GM18951 (cell line): ENCODE results near the gene ST8SIA1.
"Not testable (repeated sequence)": the region's sequence is repeated elsewhere in the genome, so short reads cannot be mapped to it uniquely, and the experiment has no call there.

Source experiments
- POLR2A ChIP-seq: IDR thresholded peaks from 4 replicates; pipeline ENCODE4 v1.6.1; 2011; ENCODE audit warnings: mild to moderate bottlenecking; ENCODE audit not compliant: insufficient read length, insufficient read depth; ENCODE audit errors: extremely low read depth
- in situ Hi-C: fragments of 300-500 bp; cut with MboI; formaldehyde crosslinking; loops from one replicate; pipeline ENCODE4 v1.12.0; 2022; ENCODE audit warnings: low sequenced_read_pairs, mixed read lengths, inconsistent platforms; ENCODE audit not compliant: unreplicated experiment

The ST8SIA1 gene

GRCh38 chr12:22334410-22335100 is at the start of gene ST8SIA1:
Gene ST8SIA1, minus strand, starts transcription at chr12:22334707. Its CDS starts 475 bp downstream, at chr12:22334232.
- in situ Hi-C loops, result no loop called here
- no peak for TF ChIP-seq POLR2A

- in situ Hi-C loops, result no loop called here
- no peak for TF ChIP-seq POLR2A
Measured at GRCh38 chr12:22380031-22380430, 45.5 kb upstream of the ST8SIA1 start.

GRCh38 chr12:22377731-22378496 is 43.4 kb upstream of the ST8SIA1 start:
- in situ Hi-C loops, result no loop called here
- TF ChIP-seq POLR2A, result no peak

- in situ Hi-C loops, result not testable (repeated sequence)
Measured at GRCh38 chr12:22376596-22377150, 42.2 kb upstream of the ST8SIA1 start.

GRCh38 chr12:22374508-22374907 is 40.0 kb upstream of the ST8SIA1 start:
- in situ Hi-C loops, result no loop called here
- TF ChIP-seq POLR2A, result no peak

- no peak for TF ChIP-seq POLR2A
- in situ Hi-C loops, result no loop called here
Measured at GRCh38 chr12:22372277-22372837, 37.9 kb upstream of the ST8SIA1 start.

- TF ChIP-seq POLR2A, result no peak
- in situ Hi-C loops, result no loop called here
Measured at GRCh38 chr12:22366181-22366580, 31.7 kb upstream of the ST8SIA1 start.

- no peak for TF ChIP-seq POLR2A
- in situ Hi-C loops, result no loop called here
Measured at GRCh38 chr12:22361785-22362184, 27.3 kb upstream of the ST8SIA1 start.

- in situ Hi-C loops, result no loop called here
- TF ChIP-seq POLR2A, result no peak
Measured at GRCh38 chr12:22360774-22361173, 26.3 kb upstream of the ST8SIA1 start.

- in situ Hi-C loops, result no loop called here
Measured at GRCh38 chr12:22357531-22357930, 23.0 kb upstream of the ST8SIA1 start.

GRCh38 chr12:22356231-22356630 is 21.7 kb upstream of the ST8SIA1 start:
- TF ChIP-seq POLR2A, result no peak
- in situ Hi-C loops, result no loop called here

More at GRCh38 chr12:22357531-22357930, 23.0 kb upstream of the ST8SIA1 start:
- no peak for TF ChIP-seq POLR2A

GRCh38 chr12:22355011-22355580 is 20.6 kb upstream of the ST8SIA1 start:
- in situ Hi-C loops, result no loop called here
- no peak for TF ChIP-seq POLR2A

- no peak for TF ChIP-seq POLR2A
- in situ Hi-C loops, result no loop called here
Measured at GRCh38 chr12:22353615-22354325, 19.3 kb upstream of the ST8SIA1 start.

GRCh38 chr12:22350886-22351285 is 16.4 kb upstream of the ST8SIA1 start:
- no peak for TF ChIP-seq POLR2A
- in situ Hi-C loops, result no loop called here
